HepG2 (cell line): ENCODE results near the gene P2RY2. TPM values are rescaled to one million over a fixed set of nuclear protein-coding genes. Genes with fewer than 3 reads are reported as not detected.

ENCODE experiments used
- AGO1 ChIP-seq: fragments of 200-400 bp; formaldehyde crosslinking; IDR thresholded peaks from 2 replicates; pipeline ENCODE4 v1.6.1; 2017; ENCODE audit warnings: mild to moderate bottlenecking, low read depth, low read length, moderate library complexity; ENCODE audit not compliant: poor library complexity, severe bottlenecking
- ESRRA ChIP-seq: sonication (generic); formaldehyde crosslinking; IDR thresholded peaks from 2 replicates; pipeline ENCODE4 v1.5.1; 2020; ENCODE audit warnings: mild to moderate bottlenecking, low read depth, missing genetic modification reagents
- KMT2B ChIP-seq: IDR thresholded peaks from 2 replicates; pipeline ENCODE4 v1.6.1; 2016; ENCODE audit warnings: missing genetic modification reagents, missing compliant biosample characterization
- MBNL3 ChIP-seq: fragments of 250-450 bp; sonication (Bioruptor Pico); conservative IDR thresholded peaks from 2 replicates; pipeline ENCODE4 v1.8.0; 2022; ENCODE audit warnings: mild to moderate bottlenecking, inconsistent platforms
- ZNF276 ChIP-seq: sonication (generic); formaldehyde crosslinking; IDR thresholded peaks from 2 replicates; pipeline ENCODE4 v1.4.0; 2020; ENCODE audit warnings: mild to moderate bottlenecking, low read depth, missing genetic modification reagents
- ZNF317 ChIP-seq: sonication (generic); formaldehyde crosslinking; IDR thresholded peaks from 2 replicates; pipeline ENCODE4 v1.5.0; 2020; ENCODE audit warnings: mild to moderate bottlenecking, missing genetic modification reagents
- ZNF563 ChIP-seq: sonication (generic); formaldehyde crosslinking; IDR thresholded peaks from 2 replicates; pipeline ENCODE4 v1.8.0; 2022; ENCODE audit warnings: mild to moderate bottlenecking, moderate library complexity, missing genetic modification reagents
- ZNF574 ChIP-seq: sonication (generic); formaldehyde crosslinking; IDR thresholded peaks from 2 replicates; pipeline ENCODE4 v1.4.0; 2020; ENCODE audit warnings: missing genetic modification reagents
- ZNF780A ChIP-seq: sonication (generic); formaldehyde crosslinking; IDR thresholded peaks from 2 replicates; pipeline ENCODE4 v1.8.0; 2022; ENCODE audit warnings: mild to moderate bottlenecking, missing genetic modification reagents, moderate library complexity
- ZNF792 ChIP-seq: IDR thresholded peaks from 2 replicates; pipeline ENCODE4 v1.6.1; 2016
- polyA plus RNA-seq, 8 experiments: library from polyadenylated mRNA; depleted of rRNA in 3 of 8; stranded (reverse) in 7 of 8; unstranded in 1 of 8; fragments of >200 nt; fragmentation: Illumina TruSeq in 4 of 8; extraction: Trizol in 4 of 8; gene quantifications; 2 replicates each; pipeline versions ENCODE4 v1.2.1 to v1.2.3, GENCODE V29; 2011 to 2016; ENCODE audit warnings: low read depth in 4 of 8, missing spikeins in 1 of 8, mixed read lengths in 1 of 8; ENCODE audit not compliant: insufficient read depth in 1 of 8
- total RNA-seq, 5 experiments: library from RNA; depleted of rRNA; stranded (reverse); fragments of >200 nt; fragmentation: Illumina TruSeq; extraction: Trizol; gene quantifications; 2 replicates each; pipeline ENCODE4 v1.2.3, GENCODE V29; 2016; ENCODE audit warnings: low read depth in 1 of 5
- TF ChIP-seq, protein P1 (sequence below): sonication (generic); formaldehyde crosslinking; IDR thresholded peaks from 2 replicates; pipeline ENCODE4 v1.5.0; 2020; ENCODE audit warnings: mild to moderate bottlenecking, missing genetic modification reagents, borderline replicate concordance
- TF ChIP-seq, protein P2 (sequence below): sonication (generic); formaldehyde crosslinking; IDR thresholded peaks from 2 replicates; pipeline ENCODE4 v1.5.1; 2020; ENCODE audit warnings: missing genetic modification reagents, mild to moderate bottlenecking, borderline replicate concordance

P2RY2 gene
- total and polyA plus RNA-seq, 2 of the 13 experiments (the other 11 are each of a cell fraction or from before 2014, with no cell fraction given), result 0.95 to 3.1 TPM

DNA sequence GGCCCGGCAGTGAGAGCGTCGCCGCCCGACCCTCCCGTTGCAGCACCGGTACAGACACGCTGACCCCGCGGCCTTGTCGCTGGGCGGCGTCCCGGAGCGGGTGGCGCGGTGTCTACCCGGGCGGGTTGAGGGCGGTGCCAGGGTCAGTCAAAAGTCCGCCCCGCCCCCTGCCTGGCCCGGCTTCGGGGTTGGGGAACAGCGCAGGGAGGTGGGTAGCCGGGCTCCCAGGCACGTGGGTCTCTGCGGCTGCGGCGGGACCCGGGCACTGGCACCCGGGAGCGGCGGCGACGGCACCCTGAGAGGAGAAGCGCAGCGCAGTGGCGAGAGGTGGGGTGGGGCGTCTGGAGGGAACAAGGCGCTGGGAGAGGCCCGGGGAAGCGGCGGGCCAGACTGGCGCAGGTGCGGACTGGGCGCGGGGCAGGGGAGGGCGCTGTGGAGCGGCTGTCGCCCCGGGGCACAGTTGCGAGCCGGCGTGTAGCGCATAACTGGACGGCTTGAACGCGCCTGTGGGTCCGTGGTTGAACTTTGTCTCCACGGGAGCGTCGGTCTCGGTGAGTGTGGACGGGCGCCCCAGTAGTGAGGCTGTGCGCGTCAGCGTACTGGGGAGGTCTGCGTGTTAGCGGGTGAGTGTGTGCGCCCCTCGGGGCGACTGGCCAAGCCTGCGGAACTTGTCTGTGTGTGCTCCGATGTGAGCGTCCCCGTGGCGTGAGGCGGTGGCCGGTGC, at the start of gene P2RY2 (continued):
- TF ChIP-seq, protein P1, sequence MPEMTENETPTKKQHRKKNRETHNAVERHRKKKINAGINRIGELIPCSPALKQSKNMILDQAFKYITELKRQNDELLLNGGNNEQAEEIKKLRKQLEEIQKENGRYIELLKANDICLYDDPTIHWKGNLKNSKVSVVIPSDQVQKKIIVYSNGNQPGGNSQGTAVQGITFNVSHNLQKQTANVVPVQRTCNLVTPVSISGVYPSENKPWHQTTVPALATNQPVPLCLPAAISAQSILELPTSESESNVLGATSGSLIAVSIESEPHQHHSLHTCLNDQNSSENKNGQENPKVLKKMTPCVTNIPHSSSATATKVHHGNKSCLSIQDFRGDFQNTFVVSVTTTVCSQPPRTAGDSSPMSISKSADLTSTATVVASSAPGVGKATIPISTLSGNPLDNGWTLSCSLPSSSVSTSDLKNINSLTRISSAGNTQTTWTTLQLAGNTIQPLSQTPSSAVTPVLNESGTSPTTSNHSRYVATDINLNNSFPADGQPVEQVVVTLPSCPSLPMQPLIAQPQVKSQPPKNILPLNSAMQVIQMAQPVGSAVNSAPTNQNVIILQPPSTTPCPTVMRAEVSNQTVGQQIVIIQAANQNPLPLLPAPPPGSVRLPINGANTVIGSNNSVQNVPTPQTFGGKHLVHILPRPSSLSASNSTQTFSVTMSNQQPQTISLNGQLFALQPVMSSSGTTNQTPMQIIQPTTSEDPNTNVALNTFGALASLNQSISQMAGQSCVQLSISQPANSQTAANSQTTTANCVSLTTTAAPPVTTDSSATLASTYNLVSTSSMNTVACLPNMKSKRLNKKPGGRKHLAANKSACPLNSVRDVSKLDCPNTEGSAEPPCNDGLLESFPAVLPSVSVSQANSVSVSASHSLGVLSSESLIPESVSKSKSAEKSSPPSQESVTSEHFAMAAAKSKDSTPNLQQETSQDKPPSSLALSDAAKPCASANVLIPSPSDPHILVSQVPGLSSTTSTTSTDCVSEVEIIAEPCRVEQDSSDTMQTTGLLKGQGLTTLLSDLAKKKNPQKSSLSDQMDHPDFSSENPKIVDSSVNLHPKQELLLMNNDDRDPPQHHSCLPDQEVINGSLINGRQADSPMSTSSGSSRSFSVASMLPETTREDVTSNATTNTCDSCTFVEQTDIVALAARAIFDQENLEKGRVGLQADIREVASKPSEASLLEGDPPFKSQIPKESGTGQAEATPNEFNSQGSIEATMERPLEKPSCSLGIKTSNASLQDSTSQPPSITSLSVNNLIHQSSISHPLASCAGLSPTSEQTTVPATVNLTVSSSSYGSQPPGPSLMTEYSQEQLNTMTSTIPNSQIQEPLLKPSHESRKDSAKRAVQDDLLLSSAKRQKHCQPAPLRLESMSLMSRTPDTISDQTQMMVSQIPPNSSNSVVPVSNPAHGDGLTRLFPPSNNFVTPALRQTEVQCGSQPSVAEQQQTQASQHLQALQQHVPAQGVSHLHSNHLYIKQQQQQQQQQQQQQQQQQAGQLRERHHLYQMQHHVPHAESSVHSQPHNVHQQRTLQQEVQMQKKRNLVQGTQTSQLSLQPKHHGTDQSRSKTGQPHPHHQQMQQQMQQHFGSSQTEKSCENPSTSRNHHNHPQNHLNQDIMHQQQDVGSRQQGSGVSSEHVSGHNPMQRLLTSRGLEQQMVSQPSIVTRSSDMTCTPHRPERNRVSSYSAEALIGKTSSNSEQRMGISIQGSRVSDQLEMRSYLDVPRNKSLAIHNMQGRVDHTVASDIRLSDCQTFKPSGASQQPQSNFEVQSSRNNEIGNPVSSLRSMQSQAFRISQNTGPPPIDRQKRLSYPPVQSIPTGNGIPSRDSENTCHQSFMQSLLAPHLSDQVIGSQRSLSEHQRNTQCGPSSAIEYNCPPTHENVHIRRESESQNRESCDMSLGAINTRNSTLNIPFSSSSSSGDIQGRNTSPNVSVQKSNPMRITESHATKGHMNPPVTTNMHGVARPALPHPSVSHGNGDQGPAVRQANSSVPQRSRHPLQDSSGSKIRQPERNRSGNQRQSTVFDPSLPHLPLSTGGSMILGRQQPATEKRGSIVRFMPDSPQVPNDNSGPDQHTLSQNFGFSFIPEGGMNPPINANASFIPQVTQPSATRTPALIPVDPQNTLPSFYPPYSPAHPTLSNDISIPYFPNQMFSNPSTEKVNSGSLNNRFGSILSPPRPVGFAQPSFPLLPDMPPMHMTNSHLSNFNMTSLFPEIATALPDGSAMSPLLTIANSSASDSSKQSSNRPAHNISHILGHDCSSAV (CRISPR knock-in tag), result no peak
- TF ChIP-seq ZNF563 (CRISPR knock-in tag) (peak; percentile 90), ZNF317 (no peak), ZNF276 (CRISPR knock-in tag) (no peak), ZNF780A (no peak), ESRRA (CRISPR knock-in tag) (peak; percentile 42; the same call in 1 of the 2 replicates), MBNL3 (CRISPR knock-in tag) (no peak), AGO1 (peak; percentile 45), ZNF792 (no peak), ZNF574 (peak; percentile 61; the same call in 1 of the 2 replicates), KMT2B (CRISPR knock-in tag) (peak; percentile 21; the same call in 1 of the 2 replicates)
- TF ChIP-seq, protein P2, sequence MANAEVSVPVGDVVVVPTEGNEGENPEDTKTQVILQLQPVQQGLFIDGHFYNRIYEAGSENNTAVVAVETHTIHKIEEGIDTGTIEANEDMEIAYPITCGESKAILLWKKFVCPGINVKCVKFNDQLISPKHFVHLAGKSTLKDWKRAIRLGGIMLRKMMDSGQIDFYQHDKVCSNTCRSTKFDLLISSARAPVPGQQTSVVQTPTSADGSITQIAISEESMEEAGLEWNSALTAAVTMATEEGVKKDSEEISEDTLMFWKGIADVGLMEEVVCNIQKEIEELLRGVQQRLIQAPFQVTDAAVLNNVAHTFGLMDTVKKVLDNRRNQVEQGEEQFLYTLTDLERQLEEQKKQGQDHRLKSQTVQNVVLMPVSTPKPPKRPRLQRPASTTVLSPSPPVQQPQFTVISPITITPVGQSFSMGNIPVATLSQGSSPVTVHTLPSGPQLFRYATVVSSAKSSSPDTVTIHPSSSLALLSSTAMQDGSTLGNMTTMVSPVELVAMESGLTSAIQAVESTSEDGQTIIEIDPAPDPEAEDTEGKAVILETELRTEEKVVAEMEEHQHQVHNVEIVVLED (CRISPR knock-in tag), result peak; percentile 31; the same call in 1 of the 2 replicates
